HepG2 (cell line): ENCODE results near the gene NFIL3. TPM values are rescaled to one million over a fixed set of nuclear protein-coding genes. Genes with fewer than 3 reads are reported as not detected.

Experiments
- ARNT ChIP-seq: fragments of 450-650 bp; IDR thresholded peaks from 2 replicates; pipeline ENCODE4 v1.6.1; 2017
- GABPB1 ChIP-seq: IDR thresholded peaks from 2 replicates; pipeline ENCODE4 v1.6.1; 2016; ENCODE audit warnings: mild to moderate bottlenecking, missing genetic modification reagents, moderate library complexity, missing compliant biosample characterization
- HNF4G ChIP-seq, 2 experiments: sonication (generic) in 1 of 2; formaldehyde crosslinking in 1 of 2; IDR thresholded peaks; 2 replicates each; pipeline versions ENCODE4 v1.4.0 to v1.6.1; 2011 to 2020; ENCODE audit warnings: borderline replicate concordance in 2 of 2, low read depth in 2 of 2, mild to moderate bottlenecking in 2 of 2, low read length in 1 of 2, missing genetic modification reagents in 1 of 2, moderate library complexity in 1 of 2
- IRF2 ChIP-seq: IDR thresholded peaks from 2 replicates; pipeline ENCODE4 v1.6.1; 2018; ENCODE audit warnings: missing genetic modification reagents, missing compliant biosample characterization
- NFATC3 ChIP-seq: sonication (generic); formaldehyde crosslinking; IDR thresholded peaks from 2 replicates; pipeline ENCODE4 v1.5.1; 2020; ENCODE audit warnings: mild to moderate bottlenecking, missing genetic modification reagents
- RBM22 ChIP-seq: fragments of 200-400 bp; formaldehyde crosslinking; optimal IDR thresholded peaks from 2 replicates; pipeline ENCODE3; 2017; ENCODE audit warnings: mild to moderate bottlenecking, low read length, moderate library complexity
- SALL1 ChIP-seq: sonication (generic); formaldehyde crosslinking; IDR thresholded peaks from 2 replicates; pipeline ENCODE4 v1.8.0; 2022; ENCODE audit warnings: mild to moderate bottlenecking, missing genetic modification reagents
- SMAD9 ChIP-seq: sonication (generic); formaldehyde crosslinking; IDR thresholded peaks from 2 replicates; pipeline ENCODE4 v1.5.1; 2020; ENCODE audit warnings: mild to moderate bottlenecking, missing genetic modification reagents
- SP140L ChIP-seq: sonication (generic); formaldehyde crosslinking; IDR thresholded peaks from 2 replicates; pipeline ENCODE4 v1.4.0; 2020; ENCODE audit warnings: missing genetic modification reagents, borderline replicate concordance
- TMF1 ChIP-seq: sonication (generic); formaldehyde crosslinking; IDR thresholded peaks from 2 replicates; pipeline ENCODE4 v1.8.1; 2022; ENCODE audit warnings: low read depth, missing genetic modification reagents
- ZNF615 ChIP-seq: sonication (generic); formaldehyde crosslinking; IDR thresholded peaks from 2 replicates; pipeline ENCODE4 v1.5.0; 2020; ENCODE audit warnings: mild to moderate bottlenecking, missing genetic modification reagents, borderline replicate concordance
- ZNF709 ChIP-seq: sonication (generic); formaldehyde crosslinking; IDR thresholded peaks from 2 replicates; pipeline ENCODE4 v1.5.0; 2020; ENCODE audit warnings: mild to moderate bottlenecking, missing genetic modification reagents
- ZNF724P ChIP-seq: sonication (generic); formaldehyde crosslinking; IDR thresholded peaks from 2 replicates; pipeline ENCODE4 v1.8.0; 2022; ENCODE audit warnings: missing genetic modification reagents, borderline replicate concordance
- polyA plus RNA-seq, 8 experiments: library from polyadenylated mRNA; depleted of rRNA in 3 of 8; stranded (reverse) in 7 of 8; unstranded in 1 of 8; fragments of >200 nt; fragmentation: Illumina TruSeq in 4 of 8; extraction: Trizol in 4 of 8; gene quantifications; 2 replicates each; pipeline versions ENCODE4 v1.2.1 to v1.2.3, GENCODE V29; 2011 to 2016; ENCODE audit warnings: low read depth in 4 of 8, missing spikeins in 1 of 8, mixed read lengths in 1 of 8; ENCODE audit not compliant: insufficient read depth in 1 of 8
- total RNA-seq, 5 experiments: library from RNA; depleted of rRNA; stranded (reverse); fragments of >200 nt; fragmentation: Illumina TruSeq; extraction: Trizol; gene quantifications; 2 replicates each; pipeline ENCODE4 v1.2.3, GENCODE V29; 2016; ENCODE audit warnings: low read depth in 1 of 5
- TF ChIP-seq, protein P1 (sequence below), 2 experiments: sonication (generic) in 1 of 2; formaldehyde crosslinking in 1 of 2; IDR thresholded peaks; 2 replicates each; pipeline versions ENCODE4 v1.4.0 to v1.6.1; 2016 to 2020; ENCODE audit warnings: borderline replicate concordance in 1 of 2, low read depth in 1 of 2, mild to moderate bottlenecking in 1 of 2, missing genetic modification reagents in 1 of 2
- TF ChIP-seq, protein P2 (sequence below): sonication (generic); formaldehyde crosslinking; IDR thresholded peaks from 2 replicates; pipeline ENCODE4 v1.4.0; 2020; ENCODE audit warnings: missing genetic modification reagents, borderline replicate concordance
- TF ChIP-seq, protein P3 (sequence below): sonication (generic); formaldehyde crosslinking; IDR thresholded peaks from 2 replicates; pipeline ENCODE4 v1.4.0; 2020; ENCODE audit warnings: missing genetic modification reagents
- TF ChIP-seq, protein P4 (sequence below): sonication (generic); formaldehyde crosslinking; IDR thresholded peaks from 2 replicates; pipeline ENCODE4 v1.4.0; 2020; ENCODE audit warnings: mild to moderate bottlenecking, missing genetic modification reagents
- TF ChIP-seq, protein P5 (sequence below): sonication (generic); formaldehyde crosslinking; IDR thresholded peaks from 2 replicates; pipeline ENCODE4 v1.9.0; 2021; ENCODE audit warnings: missing genetic modification reagents, mild to moderate bottlenecking, borderline replicate concordance

NFIL3 gene
- total and polyA plus RNA-seq, 2 of the 13 experiments (the other 11 are each of a cell fraction or from before 2014, with no cell fraction given), result 46.6 to 54.2 TPM

DNA sequence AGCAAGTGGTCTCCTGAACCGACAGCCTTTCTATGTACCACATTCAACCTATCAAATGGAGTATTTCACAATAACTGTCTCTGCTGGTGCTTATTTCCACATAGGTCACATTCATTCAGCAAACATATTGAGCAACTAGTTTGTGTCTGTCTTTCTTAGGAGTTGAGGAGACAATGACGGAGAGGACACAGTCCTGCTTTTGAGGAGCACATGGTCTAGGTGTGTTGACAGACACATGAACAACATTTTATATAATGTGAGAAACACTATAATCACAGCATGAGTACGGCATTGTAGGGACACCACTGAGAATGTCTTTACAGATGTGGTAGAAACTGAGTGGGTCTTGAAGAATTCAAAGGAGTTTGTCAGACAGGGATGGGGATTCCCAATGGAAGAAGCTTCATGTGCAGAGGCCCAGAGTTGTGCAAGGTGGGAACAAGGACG, 28.5 kb downstream of the NFIL3 start (continued):
- TF ChIP-seq, protein P1, sequence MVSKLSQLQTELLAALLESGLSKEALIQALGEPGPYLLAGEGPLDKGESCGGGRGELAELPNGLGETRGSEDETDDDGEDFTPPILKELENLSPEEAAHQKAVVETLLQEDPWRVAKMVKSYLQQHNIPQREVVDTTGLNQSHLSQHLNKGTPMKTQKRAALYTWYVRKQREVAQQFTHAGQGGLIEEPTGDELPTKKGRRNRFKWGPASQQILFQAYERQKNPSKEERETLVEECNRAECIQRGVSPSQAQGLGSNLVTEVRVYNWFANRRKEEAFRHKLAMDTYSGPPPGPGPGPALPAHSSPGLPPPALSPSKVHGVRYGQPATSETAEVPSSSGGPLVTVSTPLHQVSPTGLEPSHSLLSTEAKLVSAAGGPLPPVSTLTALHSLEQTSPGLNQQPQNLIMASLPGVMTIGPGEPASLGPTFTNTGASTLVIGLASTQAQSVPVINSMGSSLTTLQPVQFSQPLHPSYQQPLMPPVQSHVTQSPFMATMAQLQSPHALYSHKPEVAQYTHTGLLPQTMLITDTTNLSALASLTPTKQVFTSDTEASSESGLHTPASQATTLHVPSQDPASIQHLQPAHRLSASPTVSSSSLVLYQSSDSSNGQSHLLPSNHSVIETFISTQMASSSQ (IDR thresholded peaks at IDR 0.05; ENCODE audit: low read depth), result peak; percentile 39; the same call in 1 of the 2 replicates
- TF ChIP-seq, protein P1 (CRISPR knock-in tag; IDR thresholded peaks at IDR 0.05; ENCODE audit: borderline replicate concordance), result peak; percentile 56; the same call in 1 of the 2 replicates
- TF ChIP-seq, protein P2, sequence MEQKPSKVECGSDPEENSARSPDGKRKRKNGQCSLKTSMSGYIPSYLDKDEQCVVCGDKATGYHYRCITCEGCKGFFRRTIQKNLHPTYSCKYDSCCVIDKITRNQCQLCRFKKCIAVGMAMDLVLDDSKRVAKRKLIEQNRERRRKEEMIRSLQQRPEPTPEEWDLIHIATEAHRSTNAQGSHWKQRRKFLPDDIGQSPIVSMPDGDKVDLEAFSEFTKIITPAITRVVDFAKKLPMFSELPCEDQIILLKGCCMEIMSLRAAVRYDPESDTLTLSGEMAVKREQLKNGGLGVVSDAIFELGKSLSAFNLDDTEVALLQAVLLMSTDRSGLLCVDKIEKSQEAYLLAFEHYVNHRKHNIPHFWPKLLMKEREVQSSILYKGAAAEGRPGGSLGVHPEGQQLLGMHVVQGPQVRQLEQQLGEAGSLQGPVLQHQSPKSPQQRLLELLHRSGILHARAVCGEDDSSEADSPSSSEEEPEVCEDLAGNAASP (CRISPR knock-in tag), result peak; percentile 85; the same call in 1 of the 2 replicates
- TF ChIP-seq, protein P3, sequence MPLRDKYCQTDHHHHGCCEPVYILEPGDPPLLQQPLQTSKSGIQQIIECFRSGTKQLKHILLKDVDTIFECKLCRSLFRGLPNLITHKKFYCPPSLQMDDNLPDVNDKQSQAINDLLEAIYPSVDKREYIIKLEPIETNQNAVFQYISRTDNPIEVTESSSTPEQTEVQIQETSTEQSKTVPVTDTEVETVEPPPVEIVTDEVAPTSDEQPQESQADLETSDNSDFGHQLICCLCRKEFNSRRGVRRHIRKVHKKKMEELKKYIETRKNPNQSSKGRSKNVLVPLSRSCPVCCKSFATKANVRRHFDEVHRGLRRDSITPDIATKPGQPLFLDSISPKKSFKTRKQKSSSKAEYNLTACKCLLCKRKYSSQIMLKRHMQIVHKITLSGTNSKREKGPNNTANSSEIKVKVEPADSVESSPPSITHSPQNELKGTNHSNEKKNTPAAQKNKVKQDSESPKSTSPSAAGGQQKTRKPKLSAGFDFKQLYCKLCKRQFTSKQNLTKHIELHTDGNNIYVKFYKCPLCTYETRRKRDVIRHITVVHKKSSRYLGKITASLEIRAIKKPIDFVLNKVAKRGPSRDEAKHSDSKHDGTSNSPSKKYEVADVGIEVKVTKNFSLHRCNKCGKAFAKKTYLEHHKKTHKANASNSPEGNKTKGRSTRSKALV (CRISPR knock-in tag), result no peak
- TF ChIP-seq ZNF724P (CRISPR knock-in tag) (no peak), TMF1 (CRISPR knock-in tag) (no peak), ZNF615 (no peak), NFATC3 (CRISPR knock-in tag) (no peak), SALL1 (peak; percentile 79; the same call in 1 of the 2 replicates), ARNT (no peak), RBM22 (no peak), SMAD9 (no peak), IRF2 (peak; percentile 94), HNF4G (IDR thresholded peaks at IDR 0.05; ENCODE audit: borderline replicate concordance, low read depth, low read length) (peak; percentile 77), HNF4G (CRISPR knock-in tag; IDR thresholded peaks at IDR 0.05; ENCODE audit: borderline replicate concordance, low read depth) (no peak), SP140L (CRISPR knock-in tag) (0 out of 2 replicates have a peak, but pooled peaks have one; percentile 58), GABPB1 (CRISPR knock-in tag) (no peak; the same call in 1 of the 2 replicates), ZNF709 (CRISPR knock-in tag) (no peak)
- TF ChIP-seq, protein P4, sequence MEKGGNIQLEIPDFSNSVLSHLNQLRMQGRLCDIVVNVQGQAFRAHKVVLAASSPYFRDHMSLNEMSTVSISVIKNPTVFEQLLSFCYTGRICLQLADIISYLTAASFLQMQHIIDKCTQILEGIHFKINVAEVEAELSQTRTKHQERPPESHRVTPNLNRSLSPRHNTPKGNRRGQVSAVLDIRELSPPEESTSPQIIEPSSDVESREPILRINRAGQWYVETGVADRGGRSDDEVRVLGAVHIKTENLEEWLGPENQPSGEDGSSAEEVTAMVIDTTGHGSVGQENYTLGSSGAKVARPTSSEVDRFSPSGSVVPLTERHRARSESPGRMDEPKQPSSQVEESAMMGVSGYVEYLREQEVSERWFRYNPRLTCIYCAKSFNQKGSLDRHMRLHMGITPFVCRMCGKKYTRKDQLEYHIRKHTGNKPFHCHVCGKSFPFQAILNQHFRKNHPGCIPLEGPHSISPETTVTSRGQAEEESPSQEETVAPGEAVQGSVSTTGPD, result no peak
- TF ChIP-seq, protein P5, sequence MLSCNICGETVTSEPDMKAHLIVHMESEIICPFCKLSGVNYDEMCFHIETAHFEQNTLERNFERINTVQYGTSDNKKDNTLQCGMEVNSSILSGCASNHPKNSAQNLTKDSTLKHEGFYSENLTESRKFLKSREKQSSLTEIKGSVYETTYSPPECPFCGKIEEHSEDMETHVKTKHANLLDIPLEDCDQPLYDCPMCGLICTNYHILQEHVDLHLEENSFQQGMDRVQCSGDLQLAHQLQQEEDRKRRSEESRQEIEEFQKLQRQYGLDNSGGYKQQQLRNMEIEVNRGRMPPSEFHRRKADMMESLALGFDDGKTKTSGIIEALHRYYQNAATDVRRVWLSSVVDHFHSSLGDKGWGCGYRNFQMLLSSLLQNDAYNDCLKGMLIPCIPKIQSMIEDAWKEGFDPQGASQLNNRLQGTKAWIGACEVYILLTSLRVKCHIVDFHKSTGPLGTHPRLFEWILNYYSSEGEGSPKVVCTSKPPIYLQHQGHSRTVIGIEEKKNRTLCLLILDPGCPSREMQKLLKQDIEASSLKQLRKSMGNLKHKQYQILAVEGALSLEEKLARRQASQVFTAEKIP (CRISPR knock-in tag), result no peak
